Right lobe of liver (tissue), 6 donors: Measurements from ENCODE around the gene RAP1B. TPM values are rescaled to one million over a fixed set of nuclear protein-coding genes. Genes with fewer than 3 reads are reported as not detected.
"Not testable (repeated sequence)": the region's sequence is repeated elsewhere in the genome, so short reads cannot be mapped to it uniquely, and the experiment has no call there.

Source experiments
- ATAC-seq, 4 donors: fragments of 200-7000 bp; cut with Tn5 transposase; one replicate each; pipeline ENCODE4 v1.9.1; 2020; ENCODE audit warnings: mild to moderate bottlenecking in 4 of 4, moderate library complexity in 4 of 4
- DNase-seq, 3 donors: peaks; one replicate each; pipeline ENCODE4 v3.0.0-alpha.2; 2020
- H3K27ac ChIP-seq, 3 donors: fragments of 200-600 bp; one replicate each; pipeline ENCODE4 v1.8.0; 2022
- H3K27me3 ChIP-seq, 2 donors: fragments of 200-600 bp; one replicate each; pipeline ENCODE4 v1.8.0; 2022
- H3K36me3 ChIP-seq, 4 donors: fragments of 200-600 bp; sonication (generic) in 1 of 4; one replicate each; pipeline versions ENCODE4 v1.5.1 to v1.8.0; 2017 to 2022; ENCODE audit warnings: control low read depth in 1 of 4
- H3K4me1 ChIP-seq, 4 donors: fragments of 200-600 bp; sonication (generic) in 1 of 4; one replicate each; pipeline versions ENCODE4 v1.5.1 to v1.8.0; 2017 to 2022; ENCODE audit warnings: control low read depth in 1 of 4
- H3K4me3 ChIP-seq, 3 donors: fragments of 200-600 bp; one replicate each; pipeline ENCODE4 v1.8.0; 2022
- H3K9me3 ChIP-seq, 4 donors: fragments of 200-600 bp; sonication (generic) in 1 of 4; one replicate each; pipeline versions ENCODE4 v1.5.1 to v1.8.0; 2017 to 2022; ENCODE audit warnings: control low read depth in 1 of 4
- CTCF ChIP-seq, 4 donors: fragments of 200-600 bp in 3 of 4; fragments of 450-650 bp in 1 of 4; IDR thresholded peaks; one replicate each; pipeline versions ENCODE4 v1.5.1 to v1.8.0; 2016 to 2022; ENCODE audit warnings: antibody characterized with exemption in 4 of 4, mild to moderate bottlenecking in 2 of 4
- POLR2A ChIP-seq: fragments of 450-650 bp; IDR thresholded peaks from one replicate; pipeline ENCODE4 v1.6.1; 2017; ENCODE audit warnings: antibody characterized with exemption, mild to moderate bottlenecking
- WGBS: methylation state at CpG from one replicate; pipeline ENCODE4 v1.1.6; 2018; ENCODE audit warnings: low coverage, low lambda C conversion rate; ENCODE audit not compliant: insufficient coverage; ENCODE audit errors: missing lambda C conversion rate; 5-methylcytosine and 5-hydroxymethylcytosine counted together
- intact Hi-C, 2 donors: fragments of 100-400 bp; cut with DNase I; formaldehyde crosslinking; loops; one replicate each; pipeline versions ENCODE4 v1.11.2 to v1.14.1; 2022
- total RNA-seq, 6 experiments: library from RNA; depleted of rRNA in 2 of 6; stranded (reverse); fragments of >200 nt in 2 of 6; fragmentation: NEBNext Ultra II Directional in 3 of 6; extraction: Animal tissue kit (Norgen Biotek cat#: 25700) in 3 of 6; gene quantifications; one replicate each; pipeline versions ENCODE4 v1.1.0 to v1.2.4, GENCODE V29; 2016 to 2023
- donor health status: DM: no; HTN: yes; CAD: no.
- donor health status: DM: no; HTN: no; CAD: no.
- donor health status: DM: no; HTN: no; CAD: no.
- donor health status: DM: no; HTN: yes; CAD: no.
- donor health status: DM: no; HTN: yes; CAD: no.

The RAP1B gene
- total RNA-seq, 6 experiments from 2014 or later, result 49.7 to 120 (median 64.3) TPM

GRCh38 chr12:68633614-68634558, 23.2 kb downstream of the RAP1B start:
- Histone ChIP-seq H3K27ac (no peak overlapping the region), H3K4me1 (peaks cover 0 to 17% (median 3%) of the 10 kb centered on the region in 4 donors), H3K4me3 (no peak overlapping the region), H3K9me3 (no peaks in the 10 kb centered on the region), H3K36me3 (no peaks in the 10 kb centered on the region), H3K27me3 (no peaks in the 10 kb centered on the region)
- DNase-seq (no peak), ATAC-seq (no peak)
- 84% methylated on average over 9 of the region's 9 CpGs for WGBS
- TF ChIP-seq POLR2A, result no peak
- no peak for TF ChIP-seq CTCF (IDR thresholded peaks at IDR 0.05)
- intact Hi-C loops, result no loop called here

- ATAC-seq, result peak in 3 of 4 donors; percentile 41 to 57 (median 56)
- no peak for TF ChIP-seq POLR2A
Observed at GRCh38 chr12:68636268-68636667, 25.6 kb downstream of the RAP1B start.

GRCh38 chr12:68637439-68637838, 26.7 kb downstream of the RAP1B start:
- H3K36me3 ChIP-seq, H3K9me3 ChIP-seq, H3K27ac ChIP-seq, ATAC-seq, H3K4me3 ChIP-seq, intact Hi-C loops, DNase-seq, H3K27me3 ChIP-seq: not testable (repeated sequence)
- H3K4me1 ChIP-seq, result peaks cover 0 to 23% (median 11%) of the 10 kb centered on the region in 4 donors
- WGBS, result 97% methylated on average over 3 of the region's 3 CpGs

More at GRCh38 chr12:68636268-68636667, 25.6 kb downstream of the RAP1B start:
- 4% methylated on average over 2 of the region's 2 CpGs for WGBS
- intact Hi-C loops, result no loop called here
- no peak for DNase-seq
- H3K36me3 ChIP-seq, result no peaks in the 10 kb centered on the region
- H3K4me1 ChIP-seq, result peaks cover 0 to 23% (median 9%) of the 10 kb centered on the region in 4 donors
- no peaks in the 10 kb centered on the region for H3K9me3 ChIP-seq
- no peak overlapping the region for H3K4me3 ChIP-seq
- no peaks in the 10 kb centered on the region for H3K27me3 ChIP-seq
- no peak overlapping the region for H3K27ac ChIP-seq

GRCh38 chr12:68638171-68638570, 27.5 kb downstream of the RAP1B start:
- H3K4me1 ChIP-seq, result peaks cover 0 to 23% (median 11%) of the 10 kb centered on the region in 4 donors
- H3K27ac ChIP-seq, result no peak overlapping the region

GRCh38 chr12:68638721-68639395, 28.2 kb downstream of the RAP1B start:
- intact Hi-C loops, result no loop called here
- Histone ChIP-seq H3K36me3 (no peaks in the 10 kb centered on the region), H3K4me1 (peaks cover 0 to 23% (median 11%) of the 10 kb centered on the region in 4 donors), H3K27ac (no peak overlapping the region), H3K9me3 (no peaks in the 10 kb centered on the region), H3K4me3 (no peak overlapping the region), H3K27me3 (no peaks in the 10 kb centered on the region)
- DNase-seq, result no peak
- TF ChIP-seq POLR2A, result no peak
- 79% methylated on average over 11 of the region's 12 CpGs for WGBS
- ATAC-seq, result no peak

More at GRCh38 chr12:68638171-68638570, 27.5 kb downstream of the RAP1B start:
- DNase-seq (no peak), ATAC-seq (no peak)
- Histone ChIP-seq H3K4me3 (no peak overlapping the region), H3K36me3 (no peaks in the 10 kb centered on the region), H3K27me3 (no peaks in the 10 kb centered on the region), H3K9me3 (no peaks in the 10 kb centered on the region)
- TF ChIP-seq CTCF (IDR thresholded peaks at IDR 0.05) (no peak), POLR2A (no peak)
- intact Hi-C loops, result no loop called here
- 56% methylated on average over 3 of the region's 3 CpGs for WGBS
